Right lobe of liver (tissue), 6 donors: ENCODE measurements around the gene ARID5B. TPM values are rescaled to one million over a fixed set of nuclear protein-coding genes. Genes with fewer than 3 reads are reported as not detected.
A peak's percentile ranks its signal among the peaks of the same experiment; 100 is the strongest.

ENCODE experiments used
- ATAC-seq, 4 donors: fragments of 200-7000 bp; cut with Tn5 transposase; one replicate each; pipeline ENCODE4 v1.9.1; 2020; ENCODE audit warnings: mild to moderate bottlenecking in 4 of 4, moderate library complexity in 4 of 4
- DNase-seq, 3 donors: peaks; one replicate each; pipeline ENCODE4 v3.0.0-alpha.2; 2020
- H3K27ac ChIP-seq, 3 donors: fragments of 200-600 bp; one replicate each; pipeline ENCODE4 v1.8.0; 2022
- H3K27me3 ChIP-seq, 2 donors: fragments of 200-600 bp; one replicate each; pipeline ENCODE4 v1.8.0; 2022
- H3K36me3 ChIP-seq, 4 donors: fragments of 200-600 bp; sonication (generic) in 1 of 4; one replicate each; pipeline versions ENCODE4 v1.5.1 to v1.8.0; 2017 to 2022; ENCODE audit warnings: control low read depth in 1 of 4
- H3K4me1 ChIP-seq, 4 donors: fragments of 200-600 bp; sonication (generic) in 1 of 4; one replicate each; pipeline versions ENCODE4 v1.5.1 to v1.8.0; 2017 to 2022; ENCODE audit warnings: control low read depth in 1 of 4
- H3K4me3 ChIP-seq, 3 donors: fragments of 200-600 bp; one replicate each; pipeline ENCODE4 v1.8.0; 2022
- H3K9me3 ChIP-seq, 4 donors: fragments of 200-600 bp; sonication (generic) in 1 of 4; one replicate each; pipeline versions ENCODE4 v1.5.1 to v1.8.0; 2017 to 2022; ENCODE audit warnings: control low read depth in 1 of 4
- CTCF ChIP-seq, 4 donors: fragments of 200-600 bp in 3 of 4; fragments of 450-650 bp in 1 of 4; IDR thresholded peaks; one replicate each; pipeline versions ENCODE4 v1.5.1 to v1.8.0; 2016 to 2022; ENCODE audit warnings: antibody characterized with exemption in 4 of 4, mild to moderate bottlenecking in 2 of 4
- POLR2A ChIP-seq: fragments of 450-650 bp; IDR thresholded peaks from one replicate; pipeline ENCODE4 v1.6.1; 2017; ENCODE audit warnings: antibody characterized with exemption, mild to moderate bottlenecking
- WGBS: methylation state at CpG from one replicate; pipeline ENCODE4 v1.1.6; 2018; ENCODE audit warnings: low coverage, low lambda C conversion rate; ENCODE audit not compliant: insufficient coverage; ENCODE audit errors: missing lambda C conversion rate; 5-methylcytosine and 5-hydroxymethylcytosine counted together
- intact Hi-C, 2 donors: fragments of 100-400 bp; cut with DNase I; formaldehyde crosslinking; loops; one replicate each; pipeline versions ENCODE4 v1.11.2 to v1.14.1; 2022
- total RNA-seq, 6 experiments: library from RNA; depleted of rRNA in 2 of 6; stranded (reverse); fragments of >200 nt in 2 of 6; fragmentation: NEBNext Ultra II Directional in 3 of 6; extraction: Animal tissue kit (Norgen Biotek cat#: 25700) in 3 of 6; gene quantifications; one replicate each; pipeline versions ENCODE4 v1.1.0 to v1.2.4, GENCODE V29; 2016 to 2023
- donor health status: DM: no; HTN: yes; CAD: no.
- donor health status: DM: no; HTN: no; CAD: no.
- donor health status: DM: no; HTN: no; CAD: no.
- donor health status: DM: no; HTN: yes; CAD: no.
- donor health status: DM: no; HTN: yes; CAD: no.

The ARID5B gene
- total RNA-seq, 6 experiments from 2014 or later: 2.7 to 10.5 (median 5.3) TPM

GRCh38 chr10:61992671-61993668, 91.5 kb downstream of the ARID5B start:
- intact Hi-C loops: no loop called here
- H3K27me3 ChIP-seq: no peaks in the 10 kb centered on the region
- no peak overlapping the region for H3K4me3 ChIP-seq
- TF ChIP-seq CTCF (IDR thresholded peaks at IDR 0.05): no peak
- no peak for TF ChIP-seq POLR2A
- peak overlapping the region; percentile 1 to 36 (median 26) for H3K27ac ChIP-seq
- peaks cover 0 to 21% (median 0%) of the 10 kb centered on the region in 4 donors for H3K4me1 ChIP-seq
- 27% methylated on average over 7 of the region's 7 CpGs for WGBS
- H3K9me3 ChIP-seq: no peaks in the 10 kb centered on the region
- no peak for DNase-seq
- ATAC-seq: peak; percentile 70 to 83 (median 78)
- H3K36me3 ChIP-seq: no peaks in the 10 kb centered on the region

GRCh38 chr10:61993711-61994401, 92.4 kb downstream of the ARID5B start:
- DNase-seq (no peak), ATAC-seq (no peak)
- Histone ChIP-seq H3K4me3 (no peak overlapping the region), H3K36me3 (no peaks in the 10 kb centered on the region), H3K9me3 (no peaks in the 10 kb centered on the region), H3K27ac (peak overlapping the region in 1 of 3 donors; percentile 1), H3K27me3 (no peaks in the 10 kb centered on the region), H3K4me1 (peaks cover 0 to 16% (median 0%) of the 10 kb centered on the region in 4 donors)
- intact Hi-C loops: no loop called here
- WGBS: 54% methylated on average over 6 of the region's 6 CpGs
- TF ChIP-seq CTCF (IDR thresholded peaks at IDR 0.05): no peak

- no peaks in the 10 kb centered on the region for H3K27me3 ChIP-seq
- H3K4me3 ChIP-seq: no peak overlapping the region
- no peaks in the 10 kb centered on the region for H3K9me3 ChIP-seq
- no peak for TF ChIP-seq CTCF (IDR thresholded peaks at IDR 0.05)
- TF ChIP-seq POLR2A: no peak
- H3K36me3 ChIP-seq: no peaks in the 10 kb centered on the region
- H3K4me1 ChIP-seq: peaks cover 0 to 16% (median 0%) of the 10 kb centered on the region in 4 donors
- 87% methylated on average over 7 of the region's 7 CpGs for WGBS
- ATAC-seq (no peak), DNase-seq (no peak)
- H3K27ac ChIP-seq: no peak overlapping the region
- intact Hi-C loops: no loop called here
These were observed 93.1 kb downstream of the ARID5B start for GRCh38 chr10:61994405-61995219.

- Histone ChIP-seq H3K27me3 (no peaks in the 10 kb centered on the region), H3K27ac (no peak overlapping the region), H3K36me3 (no peaks in the 10 kb centered on the region), H3K9me3 (no peaks in the 10 kb centered on the region), H3K4me3 (no peak overlapping the region), H3K4me1 (peaks cover 0 to 16% (median 0%) of the 10 kb centered on the region in 4 donors)
- DNase-seq (no peak), ATAC-seq (no peak)
- intact Hi-C loops: no loop called here
- 81% methylated on average over 3 of the region's 3 CpGs for WGBS
- TF ChIP-seq POLR2A (no peak), CTCF (IDR thresholded peaks at IDR 0.05) (no peak)
These were observed 93.7 kb downstream of the ARID5B start for GRCh38 chr10:61995220-61995503.
